ENCODE results near the gene ZNF683.

ZNF683 gene

GRCh38 chr1:26317612-26318337 is 54.8 kb downstream of the ZNF683 start, which contains the start of gene CD52:
CD52 (plus strand) TSS chr1:26317958; CDS start chr1:26318018, 60 bp downstream.
- no peak for TF ChIP-seq CTCF (IDR thresholded peaks at IDR 0.05; ENCODE audit: control insufficient read depth, extremely low read depth, insufficient read depth)
- no peak for DNase-seq (ENCODE audit: low read depth)
- H3K4me3 ChIP-seq (ENCODE audit: low read depth, low read length) = no peak within 1 kb of the TSS

GRCh38 chr1:26317146-26317545 is 55.4 kb downstream of the ZNF683 start:
- no peak for TF ChIP-seq CTCF (IDR thresholded peaks at IDR 0.05; ENCODE audit: control insufficient read depth, extremely low read depth, insufficient read depth)
- DNase-seq (ENCODE audit: low read depth) = no peak
- no peak overlapping the region for H3K4me3 ChIP-seq (ENCODE audit: low read depth, low read length)

GRCh38 chr1:26315874-26316850 is 56.4 kb downstream of the ZNF683 start:
- no peak for DNase-seq (ENCODE audit: low read depth)
- H3K4me3 ChIP-seq (ENCODE audit: low read depth, low read length) = no peak overlapping the region
- TF ChIP-seq CTCF (IDR thresholded peaks at IDR 0.05; ENCODE audit: control insufficient read depth, extremely low read depth, insufficient read depth) = no peak

- no peak for DNase-seq (ENCODE audit: low read depth)
- no peak for TF ChIP-seq CTCF (IDR thresholded peaks at IDR 0.05; ENCODE audit: control insufficient read depth, extremely low read depth, insufficient read depth)
- no peak overlapping the region for H3K4me3 ChIP-seq (ENCODE audit: low read depth, low read length)
These were observed 58.0 kb downstream of the ZNF683 start for GRCh38 chr1:26314501-26314900.
